ENCODE data around the gene ARFIP1. TPM values are rescaled to one million over a fixed set of nuclear protein-coding genes. Genes with fewer than 3 reads are reported as not detected.
"Not testable (repeated sequence)": the region's sequence is repeated elsewhere in the genome, so short reads cannot be mapped to it uniquely, and the experiment has no call there.

The ARFIP1 gene, protein sequence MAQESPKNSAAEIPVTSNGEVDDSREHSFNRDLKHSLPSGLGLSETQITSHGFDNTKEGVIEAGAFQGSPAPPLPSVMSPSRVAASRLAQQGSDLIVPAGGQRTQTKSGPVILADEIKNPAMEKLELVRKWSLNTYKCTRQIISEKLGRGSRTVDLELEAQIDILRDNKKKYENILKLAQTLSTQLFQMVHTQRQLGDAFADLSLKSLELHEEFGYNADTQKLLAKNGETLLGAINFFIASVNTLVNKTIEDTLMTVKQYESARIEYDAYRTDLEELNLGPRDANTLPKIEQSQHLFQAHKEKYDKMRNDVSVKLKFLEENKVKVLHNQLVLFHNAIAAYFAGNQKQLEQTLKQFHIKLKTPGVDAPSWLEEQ
- total RNA-seq, result 3.5 TPM

DNA sequence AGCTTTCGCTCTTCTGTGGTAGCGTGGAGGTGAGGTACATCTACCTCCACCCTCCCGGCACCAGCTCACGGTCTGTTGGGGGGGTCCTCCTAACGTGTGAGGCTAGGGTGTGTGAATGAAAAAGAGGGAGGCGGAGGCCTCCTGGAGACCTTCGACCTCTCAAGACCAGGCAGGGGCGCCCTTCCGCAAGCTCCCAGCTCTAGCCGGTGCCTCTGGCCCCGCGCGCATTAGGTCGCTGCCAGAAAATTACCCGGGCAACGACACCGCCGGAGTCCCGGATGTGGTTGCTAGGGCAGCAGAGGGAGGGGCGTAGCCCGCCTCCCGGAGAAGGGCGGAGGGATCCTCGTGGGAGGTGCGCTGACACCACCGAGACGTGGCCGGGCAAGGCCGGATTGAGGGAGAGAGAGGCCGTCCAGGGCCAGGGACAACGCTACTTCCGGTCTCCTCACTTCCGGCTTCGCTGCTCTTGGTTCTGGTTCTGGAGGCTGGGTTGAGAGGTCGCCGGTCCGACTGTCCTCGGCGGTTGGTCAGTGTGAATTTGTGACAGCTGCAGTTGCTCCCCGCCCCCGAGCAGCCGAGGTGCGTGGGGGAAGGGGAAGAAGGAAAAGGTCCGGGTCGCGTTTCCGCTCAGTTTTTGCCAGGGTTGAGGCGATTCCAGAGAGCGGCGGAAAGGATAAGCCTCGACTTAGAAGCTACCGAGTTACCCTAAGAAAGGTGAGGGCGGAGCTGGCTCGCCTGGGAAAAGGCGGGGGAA is at the start of gene ARFIP1, which contains the start of gene TIGD4:
Gene ARFIP1 (plus strand): TSS at position 442 of the 754 bp plus-strand sequence. CDS start 49,680 bp downstream, outside the sequence.
Gene TIGD4 (minus strand): TSS at position 218 of the 754 bp plus-strand sequence. CDS start 8,726 bp downstream, outside the sequence.
- Histone ChIP-seq H3K4me3 (ENCODE audit: low read length) (peak within 1 kb of the TSS; percentile 84), H3K27me3 (ENCODE audit: insufficient read depth, low read length) (no peaks in the 10 kb centered on the region), H3K9me3 (ENCODE audit: low read depth, low read length) (no peaks in the 10 kb centered on the region), H3K4me1 (ENCODE audit: insufficient read depth, low read length) (peaks cover 38% of the 10 kb centered on the region)

DNA sequence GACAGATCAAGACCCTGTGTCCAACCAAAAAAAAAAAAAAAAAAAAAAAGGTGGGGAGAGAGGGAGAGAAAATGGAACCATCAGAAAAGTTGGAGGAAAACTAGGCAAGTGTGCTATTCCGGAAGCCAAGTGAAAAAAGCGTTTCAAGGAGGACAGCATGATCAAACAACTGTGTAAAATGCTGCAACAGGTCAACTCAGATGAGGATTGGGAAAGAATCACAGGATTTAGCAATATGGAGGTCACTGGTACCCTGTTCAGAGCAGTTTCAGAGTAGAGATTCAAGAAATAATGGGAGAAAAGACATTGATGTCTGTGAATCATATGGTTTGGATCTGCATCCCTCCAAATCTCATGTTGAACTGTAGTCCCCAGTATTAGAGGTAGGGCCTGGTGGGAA is 47.8 kb upstream of the ARFIP1 start:
- H3K4me3 ChIP-seq (ENCODE audit: low read length), result no peak overlapping the region
- H3K4me1 ChIP-seq (ENCODE audit: insufficient read depth, low read length), result peaks cover 17% of the 10 kb centered on the region
- no peaks in the 10 kb centered on the region for H3K9me3 ChIP-seq (ENCODE audit: low read depth, low read length)
- H3K27me3 ChIP-seq (ENCODE audit: insufficient read depth, low read length), result no peaks in the 10 kb centered on the region

DNA sequence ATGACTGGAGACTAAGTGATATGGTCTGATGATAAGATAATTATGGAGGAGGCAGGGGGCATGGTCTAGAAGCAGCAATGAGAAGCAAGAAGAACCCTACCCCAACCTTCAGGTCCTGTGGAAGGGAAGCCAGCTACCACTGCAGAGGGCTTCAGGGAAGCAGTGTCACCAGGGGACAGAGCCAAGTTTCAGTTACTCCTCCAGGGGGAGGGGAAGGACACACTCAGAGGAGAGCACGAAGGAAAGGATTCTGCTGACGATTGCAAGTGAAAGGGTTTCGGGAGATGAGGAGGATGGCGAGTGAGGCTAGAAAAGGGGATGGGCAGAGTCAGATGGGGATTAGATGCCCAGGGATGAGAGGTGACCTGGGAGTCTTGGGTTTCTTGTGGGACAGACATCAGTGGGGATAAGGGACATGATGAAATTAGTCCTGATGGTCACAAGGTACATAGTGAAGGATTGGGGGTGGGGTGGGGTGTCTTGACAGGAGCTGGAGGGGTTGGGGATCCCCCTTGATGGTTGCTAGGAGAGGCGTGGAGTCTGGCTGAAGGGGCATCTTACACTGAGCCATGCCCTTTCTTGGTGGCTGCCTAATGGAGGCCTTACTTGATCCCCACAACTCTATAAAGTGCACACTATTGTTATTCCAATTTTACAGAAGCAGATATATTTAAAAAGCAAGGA is 45.6 kb upstream of the ARFIP1 start:
- no peak overlapping the region for H3K4me3 ChIP-seq (ENCODE audit: low read length)
- H3K4me1 ChIP-seq (ENCODE audit: insufficient read depth, low read length), result peaks cover 17% of the 10 kb centered on the region
- no peaks in the 10 kb centered on the region for H3K27me3 ChIP-seq (ENCODE audit: insufficient read depth, low read length)
- H3K9me3 ChIP-seq (ENCODE audit: low read depth, low read length), result no peaks in the 10 kb centered on the region

DNA sequence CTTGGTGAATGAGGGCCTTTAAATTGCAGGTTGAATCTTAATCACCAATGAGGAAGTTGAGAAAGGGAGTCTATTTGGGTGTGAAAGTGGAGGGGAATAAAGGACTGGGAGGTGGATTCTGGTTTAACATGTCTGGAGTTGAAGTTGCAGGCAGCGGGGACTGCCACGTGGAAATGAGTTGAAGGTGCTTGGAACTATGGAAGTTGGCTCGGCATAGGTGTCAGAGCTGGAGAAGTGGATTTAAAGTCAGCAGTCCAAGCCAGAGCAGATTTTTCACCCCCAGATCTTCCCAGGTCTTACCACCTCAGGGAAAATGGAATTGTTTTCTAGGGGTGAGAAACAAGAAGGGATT is 45.1 kb upstream of the ARFIP1 start:
- Histone ChIP-seq H3K9me3 (ENCODE audit: low read depth, low read length) (no peaks in the 10 kb centered on the region), H3K27me3 (ENCODE audit: insufficient read depth, low read length) (no peaks in the 10 kb centered on the region), H3K4me1 (ENCODE audit: insufficient read depth, low read length) (peaks cover 17% of the 10 kb centered on the region), H3K4me3 (ENCODE audit: low read length) (no peak overlapping the region)

DNA sequence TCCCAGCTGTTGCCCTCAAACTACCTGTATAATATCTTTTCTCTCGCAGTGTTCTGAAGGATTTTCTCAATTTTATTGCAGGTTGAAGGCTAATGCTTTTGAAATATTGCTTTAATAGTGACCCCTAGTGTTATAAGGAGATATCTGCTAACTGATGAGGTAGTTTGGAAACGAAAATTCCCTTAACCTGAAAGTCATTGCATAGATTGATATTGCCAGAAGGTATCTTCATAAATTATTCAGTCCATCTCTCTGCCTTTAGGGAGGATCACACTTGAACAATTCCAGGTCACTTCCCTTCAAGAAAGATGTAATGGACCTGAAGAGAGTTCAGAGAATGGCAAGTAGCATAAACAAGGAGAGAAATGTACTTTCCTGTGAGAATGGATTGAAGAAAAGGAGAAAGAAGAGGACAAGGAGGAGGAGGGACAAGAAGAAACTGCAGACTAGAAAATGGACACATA is 44.3 kb upstream of the ARFIP1 start:
- Histone ChIP-seq H3K4me3 (ENCODE audit: low read length) (no peak overlapping the region), H3K27me3 (ENCODE audit: insufficient read depth, low read length) (no peaks in the 10 kb centered on the region), H3K9me3 (ENCODE audit: low read depth, low read length) (no peaks in the 10 kb centered on the region), H3K4me1 (ENCODE audit: insufficient read depth, low read length) (peaks cover 14% of the 10 kb centered on the region)

DNA sequence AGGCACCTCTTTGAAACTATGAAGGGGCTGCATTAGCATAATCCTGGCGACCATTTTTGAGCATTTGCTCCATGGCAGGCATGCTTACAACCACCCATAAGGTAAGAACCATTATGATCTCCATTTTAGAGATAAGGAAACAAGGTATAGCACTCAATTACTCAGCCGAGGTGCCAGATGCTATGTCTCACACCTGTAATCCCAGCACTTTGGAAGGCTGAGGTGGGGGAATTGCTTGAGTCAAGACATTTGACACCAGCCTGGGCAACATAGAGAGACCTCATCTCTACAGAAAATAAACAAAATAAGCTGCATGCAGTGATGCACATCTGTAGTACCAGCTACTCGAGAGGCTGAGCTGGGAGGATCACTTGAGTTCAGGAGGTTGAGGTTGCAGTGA is 43.8 kb upstream of the ARFIP1 start:
- Histone ChIP-seq H3K9me3 (ENCODE audit: low read depth, low read length) (no peaks in the 10 kb centered on the region), H3K27me3 (ENCODE audit: insufficient read depth, low read length) (no peaks in the 10 kb centered on the region), H3K4me1 (ENCODE audit: insufficient read depth, low read length) (peaks cover 14% of the 10 kb centered on the region), H3K4me3 (ENCODE audit: low read length) (no peak overlapping the region)

DNA sequence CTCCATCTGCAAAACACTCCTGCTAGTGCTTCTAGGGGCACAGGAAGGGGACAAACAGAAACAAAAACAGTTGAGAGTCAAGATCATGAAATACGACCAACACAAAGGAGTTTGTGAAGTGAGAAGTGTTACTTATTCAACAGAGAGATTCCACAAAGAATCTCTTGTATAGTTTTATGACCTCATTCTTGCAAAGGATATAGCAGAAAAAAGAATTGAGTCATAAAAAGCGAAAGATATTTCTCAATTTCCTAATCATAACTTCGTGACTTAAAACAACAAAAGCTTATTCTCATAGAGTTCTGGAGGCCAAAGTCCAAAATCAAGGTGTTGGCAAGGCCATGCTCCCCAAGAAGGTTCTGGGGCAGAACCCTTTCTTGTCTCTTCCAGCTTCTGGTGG is 40.9 kb upstream of the ARFIP1 start:
- Histone ChIP-seq H3K4me3 (ENCODE audit: low read length) (no peak overlapping the region), H3K4me1 (ENCODE audit: insufficient read depth, low read length) (peaks cover 14% of the 10 kb centered on the region), H3K9me3 (ENCODE audit: low read depth, low read length) (no peaks in the 10 kb centered on the region), H3K27me3 (ENCODE audit: insufficient read depth, low read length) (no peaks in the 10 kb centered on the region)

DNA sequence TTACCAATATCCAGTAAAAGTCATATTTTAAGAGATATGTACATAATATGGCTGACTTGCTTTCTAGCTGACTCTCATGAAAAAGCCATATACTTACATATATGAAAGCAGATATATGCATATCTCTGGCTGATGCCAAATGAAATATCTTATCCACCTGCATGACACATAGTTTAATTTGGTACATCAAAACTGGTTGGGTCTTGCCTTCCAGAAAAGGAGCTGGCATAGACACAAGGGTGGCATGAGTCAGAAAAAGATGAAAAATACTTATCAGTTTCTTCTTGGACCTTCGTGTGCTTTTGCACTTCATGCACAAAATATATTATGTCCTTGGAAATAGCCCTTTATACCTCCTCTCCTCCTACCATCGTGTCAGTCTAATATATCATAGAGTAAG is 32.3 kb upstream of the ARFIP1 start:
- H3K9me3 ChIP-seq (ENCODE audit: low read depth, low read length), result no peaks in the 10 kb centered on the region
- no peaks in the 10 kb centered on the region for H3K27me3 ChIP-seq (ENCODE audit: insufficient read depth, low read length)
- no peaks in the 10 kb centered on the region for H3K4me1 ChIP-seq (ENCODE audit: insufficient read depth, low read length)
- H3K4me3 ChIP-seq (ENCODE audit: low read length), result no peak overlapping the region

DNA sequence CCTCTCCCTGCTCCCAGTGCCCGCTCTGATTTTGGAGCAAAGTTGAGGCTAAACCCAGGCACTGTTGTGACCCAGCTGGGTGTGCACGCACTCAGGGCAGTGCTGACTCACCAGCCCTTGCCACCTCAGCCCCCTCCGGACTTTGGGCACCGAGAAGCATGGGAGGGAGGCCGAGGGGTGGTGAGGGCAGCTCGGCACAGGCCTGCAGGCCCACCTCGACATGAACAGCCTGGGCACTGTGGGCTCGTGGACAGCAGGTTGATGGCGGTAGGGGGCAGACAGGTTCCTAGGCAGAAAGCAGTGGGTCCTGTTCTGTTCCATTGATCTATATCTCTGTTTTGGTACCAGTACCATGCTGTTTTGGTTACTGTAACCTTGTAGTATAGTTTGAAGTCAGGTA is 31.1 kb upstream of the ARFIP1 start:
- H3K9me3 ChIP-seq (ENCODE audit: low read depth, low read length), result no peaks in the 10 kb centered on the region
- H3K4me1 ChIP-seq (ENCODE audit: insufficient read depth, low read length), result no peaks in the 10 kb centered on the region
- no peak overlapping the region for H3K4me3 ChIP-seq (ENCODE audit: low read length)
- H3K27me3 ChIP-seq (ENCODE audit: insufficient read depth, low read length), result no peaks in the 10 kb centered on the region

DNA sequence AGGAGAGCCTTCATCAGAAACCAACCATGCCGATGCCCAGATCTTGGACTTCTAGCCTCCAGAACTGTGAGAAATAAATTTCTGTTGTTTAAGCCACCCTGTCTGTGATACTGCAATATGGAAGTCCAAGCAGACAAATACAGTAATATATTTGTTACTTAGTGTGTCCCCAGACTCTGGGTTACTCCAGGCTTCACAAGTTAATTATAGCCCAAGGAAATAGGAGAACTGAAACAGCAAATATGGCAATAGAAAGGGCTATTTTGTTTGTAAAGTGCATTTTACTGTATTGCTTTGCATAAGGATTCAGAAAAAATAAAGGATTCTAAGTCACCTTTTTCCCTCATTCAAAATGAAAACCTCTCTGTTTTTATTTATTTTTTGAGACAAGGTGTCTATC is 16.0 kb upstream of the ARFIP1 start:
- Histone ChIP-seq H3K27me3 (ENCODE audit: insufficient read depth, low read length) (no peaks in the 10 kb centered on the region), H3K9me3 (ENCODE audit: low read depth, low read length) (no peaks in the 10 kb centered on the region), H3K4me3 (ENCODE audit: low read length) (no peak overlapping the region), H3K4me1 (ENCODE audit: insufficient read depth, low read length) (no peaks in the 10 kb centered on the region)

DNA sequence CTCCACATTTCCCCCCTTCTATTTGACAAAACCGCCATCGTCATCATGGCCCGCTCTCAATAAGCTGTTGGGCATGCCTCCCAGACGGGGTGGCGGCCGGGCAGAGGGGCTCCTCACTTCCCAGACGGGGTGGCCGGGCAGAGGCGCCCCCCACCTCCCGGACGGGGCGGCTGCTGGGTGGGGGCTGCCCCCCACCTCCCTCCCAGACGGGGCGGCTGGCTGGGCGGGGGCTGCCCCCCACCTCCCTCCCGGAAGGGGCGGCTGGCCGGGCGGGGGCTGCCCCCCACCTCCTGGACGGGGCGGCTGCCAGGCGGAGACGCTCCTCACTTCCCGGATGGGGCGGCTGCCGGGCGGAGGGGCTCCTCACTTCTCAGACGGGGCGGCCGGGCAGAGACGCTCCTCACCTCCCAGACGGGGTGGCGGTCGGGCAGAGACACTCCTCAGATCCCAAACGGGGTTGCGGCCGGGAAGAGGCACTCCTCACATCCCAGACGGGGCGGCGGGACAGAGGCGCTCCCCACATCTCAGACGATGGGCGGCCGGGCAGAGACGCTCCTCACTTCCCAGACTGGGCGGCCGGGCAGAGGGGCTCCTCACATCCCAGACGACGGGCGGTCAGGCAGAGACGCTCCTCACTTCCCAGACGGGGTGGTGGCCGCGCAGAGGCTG is 14.6 kb upstream of the ARFIP1 start:
- not testable (repeated sequence) for H3K4me1 ChIP-seq (ENCODE audit: insufficient read depth, low read length); H3K9me3 ChIP-seq (ENCODE audit: low read depth, low read length); H3K27me3 ChIP-seq (ENCODE audit: insufficient read depth, low read length); H3K4me3 ChIP-seq (ENCODE audit: low read length)

DNA sequence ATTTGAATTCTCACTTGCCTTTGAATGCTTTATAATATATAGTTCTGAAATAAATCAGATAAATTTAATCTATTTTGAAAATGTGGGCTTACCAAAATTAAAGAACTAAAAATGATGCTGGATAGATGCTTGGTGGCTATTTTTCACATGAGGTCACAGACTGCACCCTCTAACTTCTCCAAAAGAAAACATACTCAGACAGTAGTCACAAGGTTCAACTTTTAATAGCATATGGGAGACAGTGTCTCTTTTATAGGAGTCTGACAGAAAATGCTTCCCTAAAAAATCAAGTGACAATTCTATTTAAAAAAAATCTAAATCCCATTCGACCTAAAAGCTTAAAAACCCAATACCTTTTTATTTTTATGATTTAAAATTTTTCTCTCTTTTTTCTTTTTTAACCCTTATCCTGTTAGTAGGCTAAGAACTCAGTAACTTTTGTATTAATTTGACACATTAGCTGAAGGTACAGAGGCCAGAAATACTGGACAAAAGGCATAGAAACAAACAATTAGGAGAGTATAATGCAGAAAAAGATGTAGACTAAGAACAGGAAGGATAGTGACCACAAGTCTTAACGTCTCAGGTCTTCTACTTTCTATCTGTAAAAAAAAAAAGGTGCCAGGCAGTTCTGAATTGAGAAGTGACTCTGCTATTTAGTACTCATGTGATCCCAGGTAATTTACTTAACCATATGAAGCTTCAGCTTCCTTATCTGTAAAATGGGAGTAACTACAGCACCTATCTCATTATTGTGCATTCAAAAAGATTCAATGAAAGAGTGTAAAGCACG is 7.8 kb upstream of the ARFIP1 start:
- H3K4me3 ChIP-seq (ENCODE audit: low read length), result no peak overlapping the region
- H3K27me3 ChIP-seq (ENCODE audit: insufficient read depth, low read length), result no peaks in the 10 kb centered on the region
- H3K4me1 ChIP-seq (ENCODE audit: insufficient read depth, low read length), result no peaks in the 10 kb centered on the region
- H3K9me3 ChIP-seq (ENCODE audit: low read depth, low read length), result no peaks in the 10 kb centered on the region

DNA sequence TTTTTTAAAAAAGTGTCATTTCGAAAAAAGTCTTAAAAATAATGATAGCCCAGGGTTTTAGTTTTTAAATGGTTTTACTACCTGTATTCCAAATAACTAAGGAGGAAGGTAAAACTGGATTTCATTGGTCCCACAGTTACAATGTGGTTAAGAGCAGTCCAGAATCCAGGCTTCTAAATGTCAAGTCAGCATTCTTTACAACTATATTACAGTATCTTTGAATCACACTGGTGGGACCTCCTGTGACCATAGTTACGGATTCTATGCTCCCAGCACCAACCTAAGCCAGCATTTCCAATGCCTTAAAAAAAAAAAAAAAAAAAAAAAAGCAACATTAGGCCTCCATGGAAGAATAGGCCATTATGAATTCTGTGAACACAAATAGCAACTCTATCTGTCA is 6.4 kb upstream of the ARFIP1 start:
- H3K27me3 ChIP-seq (ENCODE audit: insufficient read depth, low read length), result no peaks in the 10 kb centered on the region
- no peaks in the 10 kb centered on the region for H3K4me1 ChIP-seq (ENCODE audit: insufficient read depth, low read length)
- no peak overlapping the region for H3K4me3 ChIP-seq (ENCODE audit: low read length)
- H3K9me3 ChIP-seq (ENCODE audit: low read depth, low read length), result no peaks in the 10 kb centered on the region

DNA sequence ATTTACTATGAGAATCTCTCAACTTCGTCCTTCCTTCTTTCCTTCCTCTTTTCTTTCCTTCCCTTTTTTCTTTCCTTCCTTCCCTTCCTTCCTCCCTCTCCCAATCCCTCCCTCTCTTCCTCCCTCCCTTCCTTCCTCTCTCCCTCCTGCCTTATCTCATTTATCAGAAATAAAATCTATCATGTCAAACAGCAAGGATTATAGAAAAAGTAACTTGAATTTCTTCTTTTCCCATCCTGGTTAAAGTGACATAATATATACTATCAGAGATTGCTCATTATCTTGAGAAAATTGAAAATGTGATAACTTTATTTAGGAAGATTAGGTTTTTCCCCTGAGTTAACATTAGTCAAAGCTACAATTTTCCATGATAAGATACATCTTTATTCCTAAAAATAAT is 5.8 kb upstream of the ARFIP1 start:
- peaks cover 5% of the 10 kb centered on the region for H3K4me1 ChIP-seq (ENCODE audit: insufficient read depth, low read length)
- no peaks in the 10 kb centered on the region for H3K27me3 ChIP-seq (ENCODE audit: insufficient read depth, low read length)
- H3K9me3 ChIP-seq (ENCODE audit: low read depth, low read length), result no peaks in the 10 kb centered on the region
- no peak overlapping the region for H3K4me3 ChIP-seq (ENCODE audit: low read length)

Data from mononuclear cell (primary cell).